Measurements from ENCODE around the gene SPTBN5. TPM values are rescaled to one million over a fixed set of nuclear protein-coding genes. Genes with fewer than 3 reads are reported as not detected.

Gene SPTBN5
- total and polyA plus RNA-seq, 10 of the 15 experiments (the other 5 are each of a cell fraction or from before 2014, with no cell fraction given), result under 0.01 to 0.18 (median 0.04) TPM; not detected in 4

- TF ChIP-seq E4F1 (IDR thresholded peaks at IDR 0.05; ENCODE audit: borderline replicate concordance, partially characterized antibody), result no peak
These were observed 72.9 kb downstream of the SPTBN5 start (continued) for GRCh38 chr15:41820791-41821423.

- H3K9me3 ChIP-seq (replicated peaks; ENCODE audit: control insufficient read depth, insufficient read depth, low read length), result no peaks in the 10 kb centered on the region
- in situ Hi-C loops (cut with MboI) (no loop called here), intact Hi-C loops (cut with micrococcal nuclease; ENCODE audit: unreplicated experiment) (loop anchor here (10.0 kb wide), 1 partner anchor 125 kb away; no protein-coding TSS in a partner anchor)
- no peaks in the 10 kb centered on the region for H3K27me3 ChIP-seq (replicated peaks in 1 of 2; ENCODE audit: control insufficient read depth in 2 of 2, insufficient read depth in 2 of 2, low read length in 1 of 2)
- DNase-seq (ENCODE audit: low read depth, low spot score) (no peak), ATAC-seq (no peak), FAIRE-seq (no peak)
- H3K9ac ChIP-seq (ENCODE audit: control insufficient read depth, insufficient read depth, low read length), result no peak overlapping the region
- H3K4me3 ChIP-seq, result no peak overlapping the region
- WGBS (ENCODE audit: insufficient coverage, insufficient replicate concordance, low lambda C conversion rate, missing lambda C conversion rate), result 80% methylated on average over 9 of the region's 9 CpGs
- no TSS peak for BruUV-seq (replicated peaks)
- ChIA-PET RAD21 (ENCODE audit: unreplicated experiment) (interaction anchor here (2.2 kb wide), 1 partner anchor 46 kb away, joined by 11 read pairs; the partner anchor contains the start of gene MAPKBP1), SMC1A (ENCODE audit: uncharacterized antibody, unreplicated experiment) (interaction anchor here (1.4 kb wide), 1 partner anchor 46 kb away, joined by 3 read pairs; the partner anchor contains the start of gene MAPKBP1), CTCF (interaction anchor here (2.4 kb wide), 1 partner anchor 8 kb away, joined by 6 read pairs; no protein-coding TSS in a partner anchor), POLR2A (interaction anchor here (0.7 kb wide), 1 partner anchor 318 kb away, joined by 3 read pairs; no protein-coding TSS in a partner anchor)
- no peak overlapping the region for H3K4me2 ChIP-seq (ENCODE audit: control insufficient read depth, insufficient read depth)
- peaks cover 3 to 20% of the 10 kb centered on the region in 2 experiments; a peak in 3 of 4 replicates for H3K36me3 ChIP-seq (ENCODE audit: control insufficient read depth in 2 of 2, insufficient read depth in 2 of 2, low read length in 1 of 2)
- no peak overlapping the region for H3K27ac ChIP-seq (ENCODE audit: control insufficient read depth, insufficient read depth)
- H4K20me1 ChIP-seq (ENCODE audit: control insufficient read depth, insufficient read depth), result no peaks in the 10 kb centered on the region
- TF ChIP-seq HSF1 (IDR thresholded peaks at IDR 0.05; ENCODE audit: low read depth, low read length) (no peak), SMARCA5 (IDR thresholded peaks at IDR 0.05) (no peak), CEBPB (IDR thresholded peaks at IDR 0.05; ENCODE audit: borderline replicate concordance in 1 of 2, low read depth in 2 of 2, low read length in 2 of 2) (no peak), RELA (IDR thresholded peaks at IDR 0.05; ENCODE audit: borderline replicate concordance, partially characterized antibody) (no peak)
- H3K79me2 ChIP-seq (ENCODE audit: control insufficient read depth, insufficient read depth, low read length), result no peaks in the 10 kb centered on the region
- no peaks in the 10 kb centered on the region for H3K4me1 ChIP-seq (ENCODE audit: control insufficient read depth, insufficient read depth, low read length)
- H2AFZ ChIP-seq (ENCODE audit: control insufficient read depth, low read depth, low read length), result no peak overlapping the region
These were observed 74.3 kb downstream of the SPTBN5 start for GRCh38 chr15:41819455-41820050.

Data from GM12878 (cell line).